ENCODE measurements around the gene PYY. TPM values are rescaled to one million over a fixed set of nuclear protein-coding genes. Genes with fewer than 3 reads are reported as not detected.
A peak's percentile ranks its signal among the peaks of the same experiment; 100 is the strongest.

PYY gene
- total and polyA plus RNA-seq, 12 donors = 0.06 TPM; not detected in 11

DNA sequence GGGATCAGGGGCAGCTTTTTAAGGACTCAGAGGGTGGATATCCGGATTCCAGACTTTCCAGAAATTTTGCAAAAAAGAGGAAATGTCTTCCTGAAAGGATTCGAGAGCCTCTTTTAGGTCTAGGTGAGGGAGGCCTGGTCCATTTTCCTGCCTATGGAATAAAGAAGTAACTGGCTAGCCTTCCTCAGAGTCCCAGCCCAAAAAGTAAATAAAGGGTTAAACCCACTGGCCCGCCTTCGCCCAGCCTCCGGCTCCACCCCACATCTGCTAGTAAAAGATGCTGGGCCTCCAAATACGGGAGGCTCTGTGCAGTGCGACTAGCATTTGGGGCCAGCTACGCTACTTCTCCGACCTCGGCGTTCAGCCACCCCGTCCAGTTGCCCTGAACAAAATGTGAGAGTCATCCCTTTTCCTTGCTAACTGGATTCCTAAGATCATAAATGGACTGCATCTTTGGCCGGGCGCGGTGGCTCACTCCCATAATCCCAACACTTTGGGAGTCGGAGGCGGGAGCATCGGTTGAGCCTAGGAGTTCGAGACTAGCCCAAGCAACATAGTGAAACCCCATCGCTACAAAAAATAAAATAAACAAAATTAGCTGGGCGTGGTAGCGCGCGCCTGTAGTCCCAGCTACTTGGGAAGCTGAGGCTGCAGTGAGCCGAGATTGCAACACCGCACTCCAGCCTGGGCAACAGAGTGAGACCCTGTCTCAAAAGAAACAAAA is 45.6 kb downstream of the PYY start:
- Histone ChIP-seq H3K4me1 (peaks cover 3 to 41% (median 24%) of the 10 kb centered on the region in 9 donors), H3K27me3 (peaks cover 0 to 52% (median 0%) of the 10 kb centered on the region in 7 donors), H3K4me3 (peak overlapping the region in 9 of 10 donors; percentile 61 to 95 (median 83)), H3K9me3 (no peaks in the 10 kb centered on the region), H3K27ac (peak overlapping the region in 9 of 10 donors; percentile 38 to 89 (median 83)), H3K36me3 (peaks cover 0 to 9% (median 0%) of the 10 kb centered on the region in 9 donors)
- no peak for TF ChIP-seq CTCF (IDR thresholded peaks at IDR 0.05)
- peak; percentile 35 to 82 (median 74) for ATAC-seq
- DNase-seq = peak; percentile 67 to 74
- intact Hi-C loops (cut with DNase I) = loop anchor here in 1 of 10 donors (1.0 kb wide), 1 partner anchor 86 kb away; no protein-coding TSS in a partner anchor
- 16 to 23% methylated on average over 26 of the region's 26 CpGs for WGBS, 2 donors

- WGBS, 2 donors = 1% methylated on average over 36 of the region's 36 CpGs
- intact Hi-C loops (cut with DNase I) = no loop called here
- peak in 7 of 9 donors; percentile 10 to 57 (median 36) for TF ChIP-seq CTCF (IDR thresholded peaks at IDR 0.05)
- ATAC-seq (peak; percentile 64 to 87 (median 84)), DNase-seq (peak; percentile 69 to 72)
- Histone ChIP-seq H3K27me3 (peaks cover 0 to 52% (median 0%) of the 10 kb centered on the region in 7 donors), H3K4me1 (peaks cover 3 to 41% (median 24%) of the 10 kb centered on the region in 9 donors), H3K36me3 (peaks cover 0 to 9% (median 0%) of the 10 kb centered on the region in 9 donors), H3K9me3 (no peaks in the 10 kb centered on the region), H3K27ac (peak within 1 kb of the TSS in 9 of 10 donors; percentile 38 to 89 (median 83)), H3K4me3 (peak within 1 kb of the TSS; percentile 61 to 95 (median 83))
Observed at GRCh38 chr17:43907425-43907981, 46.2 kb downstream of the PYY start, which contains the start of gene MPP2. Gene MPP2 (minus strand): TSS chr17:43907536. CDS start chr17:43904460, 3,076 bp downstream.

- peak overlapping the region; percentile 61 to 95 (median 83) for H3K4me3 ChIP-seq
- intact Hi-C loops (cut with DNase I) = no loop called here
- H3K27ac ChIP-seq = peak overlapping the region in 9 of 10 donors; percentile 38 to 89 (median 83)
- H3K4me1 ChIP-seq = peaks cover 3 to 36% (median 24%) of the 10 kb centered on the region in 9 donors
- no peaks in the 10 kb centered on the region for H3K9me3 ChIP-seq
- ATAC-seq = peak; percentile 1 to 30 (median 24)
- peaks cover 0 to 9% (median 0%) of the 10 kb centered on the region in 9 donors for H3K36me3 ChIP-seq
- peaks cover 0 to 52% (median 0%) of the 10 kb centered on the region in 7 donors for H3K27me3 ChIP-seq
- TF ChIP-seq CTCF (IDR thresholded peaks at IDR 0.05) = no peak
- 0 to 1% methylated on average over 29 of the region's 29 CpGs for WGBS, 2 donors
- DNase-seq = no peak
Observed at GRCh38 chr17:43906951-43907424, 46.8 kb downstream of the PYY start.

Measured in heart right ventricle (tissue), 16 donors.